Stimulated activated CD8-positive, alpha-beta memory T cell treated with anti-CD3 and anti-CD28 coated beads, Interleukin-12 subunit alpha, Interleukin-12 subunit beta, amount 100 ng/mL, for 24 hours (primary cell): Measurements from ENCODE around the gene PKM.

Experiments
- DNase-seq: peaks from one replicate; pipeline ENCODE4 v3.0.0-alpha.2; 2020; ENCODE audit errors: extremely low read depth

PKM gene

DNA sequence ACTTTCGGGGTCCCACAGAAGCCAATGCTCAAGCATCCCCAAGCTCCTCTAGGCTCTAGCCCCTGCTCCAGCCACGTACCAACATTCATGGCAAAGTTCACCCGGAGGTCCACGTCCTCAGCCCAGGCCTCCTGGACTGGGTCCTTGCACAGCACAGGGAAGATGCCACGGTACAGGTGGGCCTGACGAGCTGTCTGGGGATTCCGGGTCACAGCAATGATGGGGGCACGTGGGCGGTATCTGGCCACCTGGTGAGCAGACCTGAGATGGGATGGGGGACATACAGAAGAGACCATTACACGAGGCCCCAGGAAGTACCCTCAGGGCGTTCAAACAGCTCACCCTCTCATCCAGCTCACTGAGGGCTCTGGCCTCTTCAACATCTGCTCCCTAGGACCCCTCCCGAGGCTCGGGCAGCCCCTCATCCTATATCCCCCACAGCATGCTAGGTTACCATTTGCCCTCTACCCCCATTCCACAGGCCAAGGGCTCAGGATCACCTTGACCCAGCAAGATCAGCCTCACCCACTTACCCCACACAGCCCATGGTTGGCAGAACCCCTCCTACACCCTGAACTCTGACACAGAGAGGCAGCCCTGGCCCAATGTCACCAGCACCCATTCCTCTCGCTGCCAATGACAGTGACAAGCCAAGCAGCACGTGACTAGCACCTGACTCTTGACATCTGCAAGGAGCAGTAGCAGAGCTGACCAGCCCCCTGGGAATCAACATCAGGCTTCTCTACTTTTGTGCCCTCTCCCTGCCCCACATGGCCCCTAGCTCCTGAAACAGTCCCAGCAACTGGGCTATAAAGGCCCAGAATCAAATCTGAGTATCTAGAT lies 30.4 kb downstream of the PKM start:
- no peak for DNase-seq

DNA sequence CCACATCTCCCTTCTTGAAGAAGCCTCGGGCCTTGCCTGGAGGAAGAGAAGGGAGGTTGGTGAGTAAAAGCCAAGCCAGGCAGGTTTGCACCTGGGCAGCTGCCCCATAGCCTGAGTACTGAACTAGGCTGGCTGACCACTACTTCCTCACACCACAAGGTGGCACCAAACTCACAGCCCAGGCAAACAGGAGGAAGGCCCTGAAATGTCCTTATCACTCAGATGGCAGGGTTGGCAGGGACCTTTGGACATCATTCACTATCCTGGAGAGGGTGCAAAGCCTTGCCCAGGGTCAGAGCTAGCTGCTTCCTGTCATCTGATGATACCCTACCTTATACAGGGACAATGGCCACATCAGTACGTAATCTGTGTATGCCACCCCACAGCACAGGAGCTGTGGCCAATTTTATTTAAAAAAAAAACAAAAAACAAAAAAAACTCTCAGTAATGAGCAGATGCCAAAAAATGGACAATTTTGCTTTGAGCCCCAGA lies 31.2 kb downstream of the PKM start:
- DNase-seq: no peak

DNA sequence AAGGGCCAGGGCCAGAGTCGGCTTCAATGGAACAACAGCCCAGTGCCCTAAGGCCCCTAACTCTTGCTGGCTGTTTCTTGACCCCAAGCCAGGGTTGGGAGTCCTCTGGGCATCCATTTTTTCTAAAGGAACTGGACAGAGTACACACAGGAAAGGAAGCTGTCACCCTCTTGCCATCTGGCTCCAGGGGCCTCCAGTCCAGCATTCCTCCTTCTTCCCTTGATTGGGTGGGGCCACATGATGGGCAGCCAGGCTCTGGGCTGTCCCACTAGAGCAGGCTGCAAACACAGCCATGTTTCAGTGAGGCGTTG lies 31.8 kb downstream of the PKM start:
- DNase-seq: no peak

DNA sequence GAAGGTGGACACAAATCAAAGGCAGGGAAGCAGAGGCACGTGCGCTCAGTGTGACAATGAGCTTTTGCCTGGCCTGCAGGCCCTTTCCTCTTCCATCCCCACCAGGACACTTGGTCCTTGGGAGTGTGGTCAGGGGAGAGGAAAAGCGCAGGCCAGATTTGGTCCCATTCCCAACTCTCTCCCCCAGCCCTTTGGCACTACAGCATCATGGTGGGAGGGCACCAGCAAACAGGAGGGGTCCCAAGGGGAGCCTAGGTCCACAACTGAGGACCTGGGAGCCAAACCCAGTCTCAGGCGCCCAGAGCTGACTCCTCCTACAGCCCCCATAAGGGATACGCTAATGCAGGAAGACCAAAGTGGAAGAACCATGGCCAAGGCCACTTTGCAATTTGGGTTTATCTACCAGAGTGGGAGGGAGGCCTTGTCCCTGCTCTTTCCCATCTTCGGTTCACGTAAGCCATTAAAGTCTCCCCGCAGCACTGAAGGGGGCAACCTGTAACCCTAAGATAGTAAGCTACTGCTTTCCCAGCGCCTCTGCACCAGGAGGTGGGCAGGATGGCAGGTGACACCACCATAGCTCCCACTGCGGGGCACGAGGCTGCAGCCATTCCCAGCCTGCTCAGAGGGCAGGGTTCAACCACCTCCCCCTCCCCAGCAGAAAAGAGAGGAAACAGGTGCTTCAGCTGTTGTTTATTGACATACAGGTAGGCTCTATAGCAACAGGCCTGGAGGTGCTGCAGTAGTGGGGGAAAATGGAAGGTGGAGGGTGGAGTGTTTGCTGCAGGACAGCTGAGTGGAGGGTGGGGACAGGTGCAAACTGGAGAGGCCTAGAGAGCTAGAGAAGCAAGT lies 32.4 kb downstream of the PKM start:
- DNase-seq: no peak

DNA sequence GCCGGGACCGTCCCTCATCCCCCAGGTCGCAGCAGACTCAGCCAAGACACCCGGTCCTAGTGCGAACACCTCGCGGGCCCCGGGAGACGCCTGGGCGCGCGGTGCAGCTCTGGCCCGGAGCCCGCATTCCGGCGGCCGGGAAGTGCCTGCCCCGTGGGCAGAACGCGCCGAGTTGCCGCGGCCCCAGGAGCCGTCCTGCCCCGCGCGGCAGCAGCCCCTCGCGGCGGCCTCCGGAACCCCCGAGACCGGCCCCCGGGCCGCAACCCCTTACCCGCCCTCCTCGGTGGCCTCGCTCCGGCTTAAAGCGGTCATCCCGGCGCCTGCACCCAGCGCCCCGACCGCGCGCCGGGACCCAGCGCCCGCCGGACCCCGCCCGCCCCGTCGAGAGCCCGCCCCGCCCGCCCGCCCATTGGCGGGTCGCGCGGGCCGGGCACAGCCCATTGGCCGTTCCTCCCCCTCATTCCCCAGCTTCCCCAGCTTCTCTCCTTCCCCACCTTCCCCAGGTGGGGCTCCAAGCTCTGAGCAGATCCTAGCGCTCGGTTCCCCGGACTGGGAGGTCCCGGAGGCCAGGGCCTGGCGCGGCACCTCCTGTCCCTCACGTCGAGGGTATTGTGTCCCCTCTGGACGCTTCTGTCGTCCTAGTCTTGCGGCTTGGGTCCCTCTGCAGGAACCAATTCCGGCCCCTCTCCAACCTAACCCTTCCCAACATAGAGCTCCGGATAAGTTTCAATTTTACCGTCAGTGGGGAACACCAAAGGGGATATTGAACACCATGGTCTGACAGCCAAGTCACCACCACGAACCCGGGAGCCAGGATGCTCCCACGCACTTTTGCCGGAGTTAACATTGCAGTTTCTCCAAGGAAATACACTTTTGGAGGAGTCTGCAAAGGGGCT lies 33.3 kb downstream of the PKM start, which contains the start of gene GRAMD2A:
GRAMD2A (minus strand) TSS at position 328 of the 896 bp plus-strand sequence.
- no peak for DNase-seq

DNA sequence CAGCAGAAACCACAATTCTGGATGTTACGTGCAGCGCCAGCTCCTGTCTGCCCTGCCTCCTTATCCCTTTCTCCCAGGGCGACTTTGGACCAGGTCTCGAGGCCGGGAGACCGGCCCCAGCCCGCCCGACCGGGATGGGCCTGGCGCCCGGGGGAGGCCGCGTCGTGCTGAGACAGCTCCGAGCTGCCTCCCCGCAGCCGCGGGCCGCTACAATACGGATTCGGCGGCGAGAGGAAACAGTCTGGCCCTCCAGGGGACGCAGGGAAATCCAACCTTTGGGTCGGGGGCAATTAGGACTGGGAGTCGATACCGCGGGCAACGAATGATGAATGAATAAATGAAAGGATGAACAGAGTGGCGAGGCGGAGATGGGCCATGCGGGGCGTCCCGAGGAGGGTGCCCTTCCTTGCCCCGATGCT lies 33.9 kb downstream of the PKM start:
- DNase-seq: no peak

DNA sequence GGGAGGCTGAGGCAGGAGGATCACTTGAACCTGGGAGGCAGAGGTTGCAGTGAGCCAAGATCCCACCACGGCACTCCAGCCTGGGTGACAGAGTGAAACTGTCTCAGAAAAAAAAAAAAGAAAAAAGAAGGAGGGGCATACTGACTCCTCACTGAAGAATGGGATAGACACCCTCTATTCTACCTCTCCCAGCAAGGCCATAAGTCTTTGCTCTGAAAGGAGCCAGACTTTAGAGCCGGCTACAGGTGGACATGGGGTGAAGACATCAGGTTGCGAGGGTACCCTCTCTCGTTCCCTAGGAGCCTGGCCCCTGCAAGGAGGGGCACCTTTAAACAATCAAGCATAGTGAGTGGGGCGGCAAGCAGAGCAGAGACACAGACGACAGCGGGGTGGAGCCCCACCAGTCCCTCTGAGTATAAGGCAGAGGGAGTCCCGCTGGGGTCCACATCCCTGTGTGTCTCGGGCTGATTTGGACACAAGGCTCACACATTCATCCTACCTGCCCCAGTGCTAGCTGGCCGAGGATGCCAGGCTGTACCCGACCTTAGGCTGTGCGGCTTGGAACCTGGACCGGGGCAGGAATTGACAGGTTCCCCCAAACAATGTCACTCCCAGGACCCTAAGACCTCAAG lies 34.5 kb downstream of the PKM start:
- no peak for DNase-seq

DNA sequence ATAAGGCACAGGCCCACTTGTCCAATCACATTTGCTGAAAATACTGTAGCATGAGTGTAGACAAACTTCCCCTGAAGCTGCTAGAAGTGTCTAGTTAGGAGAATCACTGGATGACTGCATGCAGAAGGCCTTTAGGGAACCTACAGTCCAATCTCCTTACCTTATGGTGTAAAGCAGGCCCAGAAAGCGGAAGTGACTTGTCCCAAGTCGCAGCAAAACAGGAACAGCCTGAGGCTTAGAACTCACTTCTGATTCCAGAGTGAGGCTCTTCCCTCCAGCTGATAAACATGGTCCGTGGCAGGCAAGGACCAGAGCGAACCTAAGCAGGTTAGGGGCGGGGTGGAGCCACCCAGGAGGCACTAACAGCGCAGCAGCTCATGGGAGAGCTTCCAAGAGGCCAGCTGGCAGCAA lies 35.9 kb downstream of the PKM start:
- no peak for DNase-seq

DNA sequence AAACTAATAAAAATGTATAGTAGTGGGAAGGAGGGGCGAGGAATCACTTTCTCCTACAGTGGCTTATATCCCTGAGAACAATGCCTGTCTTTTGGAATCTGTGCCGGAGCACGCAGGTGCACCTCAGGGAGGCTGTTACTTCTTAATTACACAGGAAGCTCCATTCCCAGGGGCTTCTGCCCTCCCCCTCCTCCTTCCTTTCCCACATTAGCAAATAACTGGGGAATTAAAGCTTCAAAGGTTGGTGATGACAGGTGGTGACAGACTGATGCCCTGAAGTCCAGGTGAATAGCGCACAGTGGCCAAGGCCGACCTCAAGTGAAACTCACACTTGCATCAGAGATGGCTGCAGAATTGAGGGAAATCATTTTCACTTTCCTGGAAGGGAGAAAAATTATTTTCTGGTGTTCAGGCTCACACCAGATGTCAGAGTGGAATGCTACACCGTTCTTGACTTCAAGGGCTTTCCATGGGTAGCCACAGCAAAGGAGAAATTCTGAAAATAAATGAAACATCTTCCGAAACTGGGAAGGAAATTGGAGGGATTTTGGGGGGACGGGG lies 37.1 kb downstream of the PKM start:
- no peak for DNase-seq

DNA sequence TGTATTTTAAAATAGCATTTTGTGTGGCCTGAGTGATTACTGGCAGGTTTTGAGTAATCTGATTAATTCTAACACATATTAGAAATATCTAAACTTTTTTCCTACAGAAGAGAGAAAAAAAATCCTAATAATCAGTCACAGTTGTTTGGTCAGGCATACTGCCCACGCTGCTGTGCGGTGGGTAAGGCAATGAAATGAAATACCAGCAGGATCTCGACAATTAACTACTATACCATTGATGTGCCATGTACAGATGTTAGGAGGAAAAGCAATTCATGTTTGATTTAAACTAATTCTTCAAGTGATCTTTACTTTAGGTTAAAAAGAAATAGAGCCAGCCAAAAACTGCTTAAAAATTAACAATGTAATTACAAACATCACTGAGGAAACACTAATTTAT lies 38.6 kb downstream of the PKM start:
- DNase-seq: no peak

DNA sequence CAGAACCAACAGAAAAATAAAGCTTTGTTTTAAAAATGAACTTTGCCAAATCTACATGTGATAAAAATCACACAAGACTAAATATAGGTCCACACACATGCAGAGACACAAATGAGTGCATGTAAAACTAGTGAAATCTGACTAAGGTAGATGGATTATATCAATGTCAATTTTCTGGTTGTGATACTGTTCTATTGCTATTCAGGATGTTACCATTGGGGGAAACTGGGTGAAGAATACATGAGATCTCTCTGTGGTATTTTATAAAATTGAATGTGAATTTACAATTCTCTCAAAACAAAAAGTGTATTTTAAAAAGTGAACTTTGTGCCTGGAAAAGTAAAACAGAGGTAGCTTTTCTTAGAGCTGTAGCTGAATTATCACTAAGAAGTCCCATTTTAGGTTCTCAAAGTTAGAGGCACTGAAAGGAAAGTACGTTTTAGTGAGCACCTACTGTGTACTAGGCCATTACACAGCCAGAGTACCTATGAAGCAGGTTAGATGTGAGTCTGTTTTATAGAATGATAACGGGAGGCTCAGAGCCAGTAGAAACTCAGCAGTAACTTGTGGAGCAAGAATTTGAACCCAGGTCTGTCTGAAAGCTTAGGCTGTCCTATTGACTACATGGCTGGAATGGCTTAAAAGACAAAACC lies 41.6 kb downstream of the PKM start:
- DNase-seq: no peak

DNA sequence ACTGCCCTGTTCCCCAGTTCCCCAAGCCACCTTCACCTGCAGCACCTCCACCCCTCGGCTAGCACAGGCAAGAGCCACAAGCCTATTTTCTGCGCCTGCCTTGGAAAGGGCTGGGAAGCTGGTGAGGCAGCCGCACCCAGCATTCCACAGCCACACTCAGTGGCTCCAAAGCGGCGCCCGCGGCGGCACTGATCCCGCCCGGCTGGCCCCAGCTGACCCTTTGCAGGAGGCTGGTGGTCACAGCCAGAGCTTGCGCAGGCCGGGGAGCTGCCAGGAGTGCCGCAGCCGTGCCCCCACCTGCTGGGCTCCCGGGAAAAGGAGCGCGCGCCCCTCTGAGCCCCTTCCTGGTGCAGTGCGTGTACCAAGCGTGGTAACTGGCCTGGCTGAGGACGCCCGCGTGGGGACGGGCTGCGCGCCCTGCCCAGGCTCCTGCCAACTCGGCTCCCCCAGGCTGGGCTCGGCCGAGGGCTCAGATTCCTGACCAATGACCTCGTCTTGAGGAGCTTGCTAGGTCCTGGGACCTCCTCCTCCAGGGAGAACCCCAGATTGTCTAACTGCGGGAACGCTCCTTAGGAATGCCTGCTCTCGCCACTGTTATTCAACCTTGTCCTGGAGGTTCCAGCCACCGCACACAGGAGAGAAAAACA lies 46.7 kb downstream of the PKM start:
- no peak for DNase-seq

DNA sequence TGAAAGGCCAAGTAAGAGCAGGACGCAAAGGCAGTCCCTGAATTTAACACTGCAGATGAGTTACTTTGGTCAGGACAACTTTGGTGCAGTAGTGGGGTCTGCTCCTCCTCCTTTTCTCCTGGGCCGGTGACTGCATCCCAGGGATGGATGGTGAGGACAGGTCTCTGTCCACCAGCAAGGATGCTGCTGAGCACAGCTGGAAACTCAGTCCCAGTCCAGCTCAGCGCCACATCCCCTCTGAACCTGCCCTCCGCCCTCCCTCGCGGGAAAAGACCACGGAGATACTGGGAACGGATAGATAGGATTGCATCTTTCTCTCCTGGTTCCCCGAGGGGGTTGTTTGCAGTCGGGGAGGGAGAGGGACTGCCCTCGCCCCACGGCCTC lies 47.2 kb downstream of the PKM start:
- DNase-seq: no peak

DNA sequence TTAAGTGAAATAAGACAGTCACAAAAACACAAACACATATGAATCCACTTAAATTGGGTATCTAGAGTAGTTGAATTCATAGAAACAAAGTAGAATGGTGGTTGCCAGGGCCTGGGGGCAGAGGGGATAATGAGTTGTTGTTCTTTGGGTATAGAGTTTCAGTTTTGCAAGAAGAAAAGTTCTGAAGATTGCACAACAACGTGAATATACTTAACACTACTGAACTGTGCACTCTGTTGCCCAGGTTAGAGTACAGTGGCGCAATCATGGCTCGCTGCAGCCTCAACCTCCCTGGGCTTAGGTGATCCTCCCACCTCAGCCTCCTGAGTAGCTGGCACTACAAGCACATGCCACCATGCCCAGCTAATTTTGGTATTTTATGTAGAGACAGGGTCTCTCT lies 48.3 kb downstream of the PKM start:
- DNase-seq: no peak

DNA sequence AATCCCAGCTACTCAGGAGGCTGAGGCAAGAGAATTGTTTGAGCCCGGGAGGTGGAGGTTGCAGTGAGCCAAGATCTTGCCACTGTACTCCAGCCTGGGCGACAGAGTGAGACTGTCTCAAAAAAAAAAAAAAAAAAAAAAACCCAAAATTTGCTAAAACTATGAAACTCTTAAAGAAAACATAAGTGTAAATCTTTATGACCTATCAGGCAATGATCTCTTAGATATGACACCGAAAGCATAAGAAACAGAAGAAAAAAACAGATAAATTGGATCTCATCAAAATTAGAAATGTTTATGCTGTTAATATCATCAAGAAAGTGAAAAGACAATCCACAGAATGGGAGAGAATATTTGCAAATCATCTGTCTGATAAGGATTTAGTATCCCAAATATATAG lies 48.7 kb downstream of the PKM start:
- DNase-seq: no peak

DNA sequence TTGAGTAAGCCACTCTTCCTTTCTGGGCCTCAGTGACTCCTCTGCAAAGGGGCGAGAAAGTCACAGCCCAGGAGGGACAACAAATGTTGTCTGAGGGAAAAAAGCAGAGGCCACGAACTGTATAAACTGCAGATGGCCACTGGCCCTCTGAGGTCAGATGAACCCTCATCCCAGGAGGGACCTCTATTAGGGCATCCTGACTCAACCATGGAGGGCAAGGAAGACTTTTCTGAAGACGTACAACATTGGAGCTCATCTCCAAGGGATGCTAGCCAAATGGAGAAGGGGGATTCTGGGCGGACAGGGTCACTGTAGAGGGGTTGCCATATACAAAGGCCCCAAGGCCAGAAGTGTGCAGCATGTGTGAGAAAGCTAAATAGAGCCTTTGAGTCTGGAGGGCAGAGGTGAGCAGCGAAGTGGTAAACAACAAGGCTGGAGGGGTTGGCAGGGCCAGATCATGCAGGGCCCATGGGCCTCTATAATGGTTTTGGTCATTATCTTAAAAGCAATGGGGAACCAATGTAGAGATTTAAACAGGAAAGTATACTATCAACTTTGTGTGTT lies 50.1 kb downstream of the PKM start:
- no peak for DNase-seq

DNA sequence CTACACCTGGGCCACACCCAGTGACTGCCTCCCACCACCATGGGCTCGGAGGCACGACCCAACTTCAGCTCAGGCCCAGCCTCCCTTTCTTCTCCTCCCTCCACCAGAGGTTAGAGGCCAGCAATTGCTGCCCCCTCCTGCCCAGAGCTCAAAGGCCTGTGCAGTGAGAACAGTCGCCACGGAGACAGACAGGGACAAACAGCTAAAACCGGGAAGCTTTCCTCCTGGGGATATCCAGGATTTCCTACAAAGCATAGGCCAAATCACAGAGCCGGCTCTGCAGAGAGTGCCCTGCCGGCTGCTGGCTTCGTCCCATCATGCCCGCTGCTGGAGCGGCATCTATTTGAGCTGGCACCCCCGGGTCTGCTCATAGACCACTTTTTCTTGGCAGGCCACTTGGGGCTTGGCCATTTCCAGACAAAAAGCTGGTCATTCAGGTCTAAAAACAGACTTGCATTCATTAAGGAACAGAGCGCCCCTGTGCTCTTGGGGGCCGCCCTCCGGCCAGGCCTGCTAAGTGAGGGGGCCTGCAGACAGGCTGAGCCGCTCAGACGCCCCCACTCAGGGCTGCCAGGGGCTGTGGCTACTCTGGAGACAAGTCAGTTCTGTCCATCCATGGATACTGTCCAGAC lies 50.9 kb downstream of the PKM start:
- DNase-seq: no peak

DNA sequence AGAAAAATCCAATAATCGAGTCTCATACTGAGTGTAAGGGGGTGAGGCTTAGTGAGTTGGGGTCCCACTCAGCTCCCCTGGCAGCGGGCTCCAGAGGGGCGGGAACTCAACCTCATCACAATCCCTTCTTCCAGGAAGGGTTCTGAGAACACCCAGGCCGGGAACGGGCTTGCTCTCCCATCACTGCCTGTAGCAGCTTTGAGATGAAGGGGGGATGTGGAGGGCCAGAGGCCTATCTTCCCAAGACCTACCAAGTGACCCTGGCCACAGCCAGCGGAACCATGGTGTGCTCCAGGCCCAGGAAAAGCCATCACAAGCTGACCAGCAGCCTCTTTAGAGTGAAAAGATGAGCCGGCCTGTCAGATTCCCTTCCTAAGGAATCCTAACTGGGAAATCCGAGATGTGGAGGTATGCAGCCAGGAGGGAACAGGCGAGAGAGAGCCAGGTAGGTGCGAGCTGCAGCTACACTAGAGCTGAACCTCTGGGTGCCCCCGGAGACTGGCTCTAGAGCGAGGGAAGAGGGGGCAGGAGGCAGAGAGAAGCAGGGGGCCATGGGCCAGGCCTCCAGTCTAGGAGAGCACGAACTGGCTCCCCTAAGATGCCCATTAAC lies 51.9 kb downstream of the PKM start:
- DNase-seq: no peak

DNA sequence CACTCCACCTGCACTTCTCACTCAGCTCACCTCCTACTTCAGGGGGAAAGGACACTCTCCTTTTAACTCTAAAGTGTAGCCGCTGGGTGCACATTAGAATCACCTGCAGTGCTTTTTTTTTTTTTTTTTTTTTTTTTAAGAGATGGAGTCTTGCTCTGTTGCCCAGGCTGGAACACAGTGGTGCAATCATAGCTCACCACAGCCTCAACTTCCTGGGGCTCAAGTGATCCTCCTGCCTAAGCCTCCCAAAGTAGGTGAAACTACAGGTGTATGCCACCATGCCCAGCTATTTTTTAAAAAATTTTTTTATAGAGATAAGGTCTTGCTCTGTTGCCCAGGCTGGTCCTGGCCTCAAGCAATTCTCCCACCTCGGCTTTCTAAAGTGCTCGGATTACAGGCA lies 54.2 kb downstream of the PKM start:
- no peak for DNase-seq
